Astrocyte of the cerebellum (primary cell): ENCODE results near the gene SHISA5.

Experiments used
- DNase-seq: peaks from one replicate; pipeline ENCODE4 v3.0.0-alpha.2; 2011; ENCODE audit warnings: low read depth
- H3K4me3 ChIP-seq: 2 replicates; pipeline ENCODE4 v1.5.1; 2011; ENCODE audit warnings: mild to moderate bottlenecking, low read depth, low read length, moderate library complexity
- CTCF ChIP-seq: IDR thresholded peaks from 2 replicates; pipeline ENCODE4 v1.5.1; 2012; ENCODE audit warnings: low read length, low read depth, moderate library complexity, mild to moderate bottlenecking; ENCODE audit errors: missing control alignments
- in situ Hi-C: cut with HindIII; loops from 2 replicates; pipeline ENCODE4 v1.10.0; 2017; ENCODE audit warnings: low sequenced_read_pairs

Gene SHISA5

GRCh38 chr3:48429317-48429959 lies 74.5 kb downstream of the SHISA5 start:
- in situ Hi-C loops = loop anchor here (25.0 kb wide), 1 partner anchor 167 kb away; no protein-coding TSS in a partner anchor
- TF ChIP-seq CTCF = no peak
- DNase-seq = no peak
- H3K4me3 ChIP-seq = peak overlapping the region; percentile 61

- TF ChIP-seq CTCF = no peak
- DNase-seq = no peak
- H3K4me3 ChIP-seq = peak overlapping the region; percentile 61
- in situ Hi-C loops = loop anchor here (25.0 kb wide), 1 partner anchor 166 kb away; no protein-coding TSS in a partner anchor
Measured at GRCh38 chr3:48428572-48429316, 75.2 kb downstream of the SHISA5 start.

GRCh38 chr3:48428088-48428571 lies 75.8 kb downstream of the SHISA5 start:
- in situ Hi-C loops = loop anchor here (25.0 kb wide), 1 partner anchor 166 kb away; no protein-coding TSS in a partner anchor
- H3K4me3 ChIP-seq = peak overlapping the region; percentile 61
- no peak for DNase-seq

GRCh38 chr3:48427630-48427962 lies 76.4 kb downstream of the SHISA5 start:
- in situ Hi-C loops = loop anchor here (25.0 kb wide), 1 partner anchor 165 kb away; no protein-coding TSS in a partner anchor
- peak overlapping the region; percentile 61 for H3K4me3 ChIP-seq

More at GRCh38 chr3:48428088-48428571, 75.8 kb downstream of the SHISA5 start:
- TF ChIP-seq CTCF = no peak

GRCh38 chr3:48426944-48427629 lies 76.9 kb downstream of the SHISA5 start:
- TF ChIP-seq CTCF = no peak
- in situ Hi-C loops = loop anchor here (25.0 kb wide), 1 partner anchor 165 kb away; no protein-coding TSS in a partner anchor
- no peak for DNase-seq
- peak overlapping the region; percentile 61 for H3K4me3 ChIP-seq

More at GRCh38 chr3:48427630-48427962, 76.4 kb downstream of the SHISA5 start:
- TF ChIP-seq CTCF = no peak
- DNase-seq = no peak

GRCh38 chr3:48426401-48426909 lies 77.5 kb downstream of the SHISA5 start:
- peak overlapping the region; percentile 7 for H3K4me3 ChIP-seq
- in situ Hi-C loops = loop anchor here (25.0 kb wide), 1 partner anchor 164 kb away; no protein-coding TSS in a partner anchor
- no peak for DNase-seq
- TF ChIP-seq CTCF = no peak
